IPS-18a (cell line): ENCODE measurements around the gene GDPGP1.
"Not testable (repeated sequence)": the region's sequence is repeated elsewhere in the genome, so short reads cannot be mapped to it uniquely, and the experiment has no call there.

Source experiments
- H3K27ac ChIP-seq: one replicate; pipeline ENCODE4 v1.5.1; 2013; ENCODE audit warnings: low read length
- H3K27me3 ChIP-seq: one replicate; pipeline ENCODE4 v1.6.1; 2013; ENCODE audit warnings: mild to moderate bottlenecking, low read length; ENCODE audit not compliant: control insufficient read depth, insufficient read depth
- H3K36me3 ChIP-seq: one replicate; pipeline ENCODE4 v1.6.1; 2013; ENCODE audit warnings: low read depth, low read length; ENCODE audit not compliant: control insufficient read depth
- H3K4me1 ChIP-seq: one replicate; pipeline ENCODE4 v1.6.1; 2013; ENCODE audit warnings: low read depth, low read length; ENCODE audit not compliant: control insufficient read depth
- H3K4me3 ChIP-seq: one replicate; pipeline ENCODE4 v1.5.1; 2013; ENCODE audit warnings: low read length
- H3K9ac ChIP-seq: one replicate; pipeline ENCODE4 v1.6.1; 2013; ENCODE audit warnings: mild to moderate bottlenecking, low read length, moderate library complexity
- H3K9me3 ChIP-seq: one replicate; pipeline ENCODE4 v1.6.1; 2013; ENCODE audit warnings: low read depth, low read length; ENCODE audit not compliant: control insufficient read depth

The GDPGP1 gene

GRCh38 chr15:90270502-90271150 is 36.6 kb downstream of the GDPGP1 start:
- Histone ChIP-seq H3K9ac (no peak overlapping the region), H3K4me1 (peaks cover 18% of the 10 kb centered on the region), H3K36me3 (peaks cover 45% of the 10 kb centered on the region), H3K4me3 (no peak overlapping the region), H3K27ac (no peak overlapping the region), H3K9me3 (no peaks in the 10 kb centered on the region), H3K27me3 (no peaks in the 10 kb centered on the region)

- H3K9ac ChIP-seq: no peak overlapping the region
- no peaks in the 10 kb centered on the region for H3K27me3 ChIP-seq
- no peaks in the 10 kb centered on the region for H3K9me3 ChIP-seq
- no peak overlapping the region for H3K27ac ChIP-seq
- H3K4me1 ChIP-seq: peaks cover 17% of the 10 kb centered on the region
- H3K36me3 ChIP-seq: peaks cover 45% of the 10 kb centered on the region
- no peak overlapping the region for H3K4me3 ChIP-seq
Measured at GRCh38 chr15:90271459-90272166, 37.6 kb downstream of the GDPGP1 start.

DNA sequence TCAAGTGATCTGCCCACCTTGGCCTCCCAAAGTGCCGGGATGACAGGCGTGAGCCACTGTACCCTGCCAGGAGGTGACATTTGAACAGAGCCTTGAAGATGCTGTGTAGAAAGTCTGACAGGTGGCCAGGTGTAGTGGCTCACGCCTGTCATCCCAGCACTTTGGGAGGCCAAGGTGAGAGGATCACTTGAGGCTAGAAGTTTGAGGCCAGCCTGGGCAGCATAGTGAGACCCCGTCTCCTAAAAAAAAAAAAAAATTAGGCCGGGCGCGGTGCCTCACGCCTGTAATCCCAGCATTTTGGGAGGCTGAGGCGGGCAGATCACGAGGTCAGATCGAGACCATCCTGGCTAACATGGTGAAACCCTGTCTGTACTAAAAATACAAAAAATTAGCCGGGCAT is 44.5 kb downstream of the GDPGP1 start:
- H3K36me3 ChIP-seq, H3K4me3 ChIP-seq, H3K27ac ChIP-seq, H3K9me3 ChIP-seq, H3K27me3 ChIP-seq, H3K9ac ChIP-seq, H3K4me1 ChIP-seq: not testable (repeated sequence)

GRCh38 chr15:90280743-90281142 is 46.7 kb downstream of the GDPGP1 start:
- H3K9me3 ChIP-seq, H3K27ac ChIP-seq, H3K27me3 ChIP-seq, H3K4me3 ChIP-seq, H3K36me3 ChIP-seq, H3K4me1 ChIP-seq, H3K9ac ChIP-seq: not testable (repeated sequence)

- H3K4me1 ChIP-seq, H3K4me3 ChIP-seq, H3K9ac ChIP-seq, H3K27me3 ChIP-seq, H3K9me3 ChIP-seq, H3K36me3 ChIP-seq, H3K27ac ChIP-seq: not testable (repeated sequence)
Measured at GRCh38 chr15:90281637-90282036, 47.6 kb downstream of the GDPGP1 start.

- no peaks in the 10 kb centered on the region for H3K36me3 ChIP-seq
- H3K9ac ChIP-seq: no peak overlapping the region
- no peak overlapping the region for H3K27ac ChIP-seq
- H3K4me3 ChIP-seq: no peak overlapping the region
- no peaks in the 10 kb centered on the region for H3K27me3 ChIP-seq
- peaks cover 10% of the 10 kb centered on the region for H3K4me1 ChIP-seq
- no peaks in the 10 kb centered on the region for H3K9me3 ChIP-seq
Measured at GRCh38 chr15:90286678-90287077, 52.7 kb downstream of the GDPGP1 start.

DNA sequence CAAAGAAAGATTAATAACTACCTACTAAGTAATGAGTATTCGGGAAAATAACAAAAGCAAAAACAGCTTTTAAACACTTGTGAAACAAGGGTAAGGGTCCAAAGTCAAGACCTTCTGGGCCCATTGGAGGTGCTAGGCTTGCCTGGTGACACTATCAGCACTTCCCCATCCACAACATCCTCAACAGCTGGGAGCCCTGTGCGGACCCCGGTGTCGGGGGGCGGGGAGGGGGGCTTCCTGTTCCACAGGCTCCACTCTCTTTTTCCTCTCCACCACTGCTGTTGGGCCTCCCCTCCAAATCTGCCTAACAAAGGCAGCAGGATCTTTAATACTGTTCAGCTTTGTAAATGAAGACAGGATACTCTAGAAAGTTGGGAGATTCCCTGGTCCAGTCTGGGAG is 53.1 kb downstream of the GDPGP1 start:
- Histone ChIP-seq H3K36me3 (no peaks in the 10 kb centered on the region), H3K27ac (no peak overlapping the region), H3K4me1 (peaks cover 10% of the 10 kb centered on the region), H3K9me3 (no peaks in the 10 kb centered on the region), H3K4me3 (no peak overlapping the region), H3K27me3 (no peaks in the 10 kb centered on the region), H3K9ac (no peak overlapping the region)

GRCh38 chr15:90287946-90288345 is 53.9 kb downstream of the GDPGP1 start:
- Histone ChIP-seq H3K27ac (no peak overlapping the region), H3K9me3 (no peaks in the 10 kb centered on the region), H3K4me1 (peaks cover 10% of the 10 kb centered on the region), H3K27me3 (no peaks in the 10 kb centered on the region), H3K36me3 (no peaks in the 10 kb centered on the region), H3K4me3 (no peak overlapping the region), H3K9ac (no peak overlapping the region)

- no peak overlapping the region for H3K9ac ChIP-seq
- H3K27ac ChIP-seq: no peak overlapping the region
- H3K9me3 ChIP-seq: no peaks in the 10 kb centered on the region
- H3K27me3 ChIP-seq: no peaks in the 10 kb centered on the region
- no peak overlapping the region for H3K4me3 ChIP-seq
- H3K36me3 ChIP-seq: no peaks in the 10 kb centered on the region
- peaks cover 10% of the 10 kb centered on the region for H3K4me1 ChIP-seq
Measured at GRCh38 chr15:90291679-90292356, 57.8 kb downstream of the GDPGP1 start.

DNA sequence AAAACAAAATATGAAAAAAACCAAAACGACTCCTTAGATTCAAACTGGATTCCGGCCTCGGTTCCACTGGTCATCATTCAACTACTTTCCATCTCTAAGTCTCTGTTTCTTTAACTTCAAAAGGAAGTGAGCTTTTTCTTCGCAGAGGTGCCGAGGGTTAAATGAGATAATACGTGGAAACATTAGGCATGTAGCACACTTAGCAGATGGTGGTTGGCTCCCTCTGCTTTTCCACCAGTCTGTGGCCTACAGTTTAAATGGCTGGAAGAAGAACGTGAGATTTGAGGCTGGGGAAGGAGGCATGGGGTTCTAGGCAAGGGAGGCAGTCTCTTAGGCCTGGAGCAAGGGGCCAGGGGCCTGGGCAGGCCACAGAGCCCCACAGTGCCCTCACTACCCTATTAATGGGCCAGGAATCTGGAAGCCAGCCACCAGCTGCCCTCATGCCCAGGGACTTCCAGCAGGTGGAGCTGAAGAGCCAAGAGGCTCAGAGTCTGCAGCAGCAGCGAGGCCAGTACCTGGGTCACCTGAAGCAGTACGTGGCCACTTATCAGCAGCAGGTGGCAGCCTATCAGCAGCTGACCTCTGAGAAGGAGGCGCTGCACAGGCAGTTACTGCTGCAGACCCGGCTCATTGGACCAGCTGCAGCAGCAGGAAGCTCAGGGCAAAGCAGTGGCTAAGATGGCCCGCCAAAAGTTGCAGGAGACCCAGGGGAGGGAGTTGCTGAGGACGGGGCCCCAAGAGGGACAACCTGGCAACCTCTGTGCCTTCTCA is 59.2 kb downstream of the GDPGP1 start:
- H3K9ac ChIP-seq, H3K27me3 ChIP-seq, H3K36me3 ChIP-seq, H3K9me3 ChIP-seq, H3K4me1 ChIP-seq, H3K27ac ChIP-seq, H3K4me3 ChIP-seq: not testable (repeated sequence)

DNA sequence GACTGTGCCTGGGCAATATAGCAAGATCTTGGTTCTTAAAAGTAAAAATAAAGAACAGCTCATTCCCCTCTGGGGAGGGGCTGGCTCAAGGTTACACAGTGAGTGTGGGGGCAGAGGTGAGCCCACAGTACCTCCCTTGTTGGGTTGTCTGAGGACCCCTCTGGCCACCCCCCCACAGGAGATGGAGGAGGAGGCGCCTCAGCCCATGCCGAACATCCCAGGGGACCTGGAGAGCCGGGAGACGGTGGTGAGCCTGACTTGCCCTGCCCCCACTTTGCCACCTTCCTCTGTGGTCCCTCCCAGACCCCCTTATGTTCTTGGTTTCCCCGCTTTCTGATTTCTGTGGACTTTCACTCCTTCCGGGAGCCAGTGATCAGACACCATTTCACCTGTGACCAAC is 60.1 kb downstream of the GDPGP1 start:
- no peak overlapping the region for H3K4me3 ChIP-seq
- no peaks in the 10 kb centered on the region for H3K9me3 ChIP-seq
- no peaks in the 10 kb centered on the region for H3K4me1 ChIP-seq
- no peak overlapping the region for H3K9ac ChIP-seq
- no peaks in the 10 kb centered on the region for H3K27me3 ChIP-seq
- H3K36me3 ChIP-seq: no peaks in the 10 kb centered on the region
- H3K27ac ChIP-seq: no peak overlapping the region
